Activated T-helper 1 cell treated with Interleukin-2 at 50 U/mL for 16 hours (primary cell): Measurements from ENCODE around the gene SIX4.
"Not testable (repeated sequence)": the region's sequence is repeated elsewhere in the genome, so short reads cannot be mapped to it uniquely, and the experiment has no call there.

Source experiments
- DNase-seq: peaks from one replicate; pipeline ENCODE4 v3.0.0-alpha.2; 2020; ENCODE audit warnings: low read depth

Gene SIX4

GRCh38 chr14:60723907-60724618 lies at the start of gene SIX4:
TSS of gene SIX4 (minus strand) at chr14:60724351. CDS start at chr14:60724074, 277 bp downstream.
- no peak for DNase-seq

- DNase-seq = no peak
Measured at GRCh38 chr14:60773558-60773957, 49.4 kb upstream of the SIX4 start.

DNA sequence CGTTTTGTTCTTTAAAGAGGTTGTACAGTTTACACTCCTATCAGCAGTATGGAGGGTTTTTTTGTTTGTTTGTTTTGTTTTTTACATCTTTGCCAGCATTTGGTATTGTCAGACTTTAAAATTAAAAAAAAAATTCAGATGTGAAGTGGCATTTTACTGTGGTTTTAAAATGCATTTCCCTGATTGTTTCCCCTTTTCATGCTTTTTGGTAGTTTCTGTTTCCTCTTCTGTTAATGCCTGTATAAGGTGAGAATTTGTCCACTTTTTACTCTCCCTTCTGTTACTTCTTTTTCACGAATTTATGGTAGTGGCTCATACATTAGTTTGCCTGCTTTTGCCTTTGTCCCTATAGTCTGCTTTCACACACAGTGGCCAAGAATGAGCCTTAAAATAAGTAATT lies 47.0 kb upstream of the SIX4 start:
- DNase-seq = no peak

DNA sequence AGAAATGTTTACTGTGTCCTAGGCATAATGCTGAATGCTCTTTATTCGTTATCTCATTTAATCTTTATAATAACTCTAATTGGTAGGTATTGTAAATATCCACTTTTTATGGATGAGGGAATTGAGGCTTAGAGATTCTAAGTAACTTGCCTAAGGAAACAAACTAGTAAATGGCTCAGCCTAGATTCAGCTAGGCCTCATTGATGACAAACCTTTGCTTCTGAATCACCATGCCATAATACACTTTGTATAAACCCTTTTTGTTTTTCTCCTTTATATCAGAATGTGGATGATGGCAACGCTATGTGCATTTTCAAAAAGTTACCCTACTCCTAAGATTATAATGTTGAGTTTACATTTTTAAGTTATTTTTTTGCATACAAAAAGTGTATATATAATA lies 44.5 kb upstream of the SIX4 start:
- DNase-seq = no peak

- DNase-seq = no peak
Measured at GRCh38 chr14:60760644-60761364, 36.7 kb upstream of the SIX4 start.

- no peak for DNase-seq
Measured at GRCh38 chr14:60760209-60760608, 36.1 kb upstream of the SIX4 start.

DNA sequence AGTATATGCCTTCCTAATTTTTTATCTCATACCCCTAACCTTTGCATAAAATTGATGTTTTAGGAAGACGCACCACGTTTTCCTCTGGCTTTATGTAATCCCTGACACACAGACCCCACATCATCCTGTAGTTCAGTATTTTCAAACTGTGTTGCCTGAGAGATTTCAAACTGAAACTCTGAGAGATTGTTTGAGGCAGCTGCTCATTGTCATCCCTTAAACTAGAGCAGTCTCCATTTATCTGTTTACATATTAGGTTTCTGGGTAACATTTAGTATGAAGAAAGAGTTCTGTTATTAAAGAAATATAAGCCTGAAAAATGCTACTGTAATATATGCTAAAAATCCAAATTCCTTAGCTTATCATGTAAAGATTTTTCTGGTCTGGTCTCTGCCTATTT lies 34.7 kb upstream of the SIX4 start:
- DNase-seq = no peak

DNA sequence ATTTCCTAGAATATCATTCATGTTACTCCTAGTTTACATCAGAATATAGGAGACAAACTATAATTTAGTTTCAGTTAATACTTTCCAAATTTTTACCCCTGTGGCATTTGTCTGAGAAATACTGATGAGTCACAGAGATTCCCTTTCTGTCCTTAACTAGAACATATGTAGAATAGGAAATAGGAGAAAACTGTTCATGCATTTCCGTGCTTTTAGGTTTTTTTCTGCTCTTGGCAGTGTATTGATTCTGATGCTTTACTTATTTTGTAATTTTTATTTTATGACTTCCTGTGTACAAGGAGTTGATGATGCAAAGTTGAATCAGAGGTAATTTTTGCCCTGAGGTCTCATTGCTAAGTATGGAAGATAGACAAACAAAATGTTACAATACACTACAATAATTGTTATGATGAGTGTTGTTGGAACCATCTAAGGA lies 33.4 kb upstream of the SIX4 start:
- DNase-seq = no peak

GRCh38 chr14:60756847-60757246 lies 32.7 kb upstream of the SIX4 start:
- no peak for DNase-seq

- DNase-seq = peak; percentile 5
Measured at GRCh38 chr14:60753264-60754119, 29.3 kb upstream of the SIX4 start.

- no peak for DNase-seq
Measured at GRCh38 chr14:60744566-60744965, 20.4 kb upstream of the SIX4 start.

DNA sequence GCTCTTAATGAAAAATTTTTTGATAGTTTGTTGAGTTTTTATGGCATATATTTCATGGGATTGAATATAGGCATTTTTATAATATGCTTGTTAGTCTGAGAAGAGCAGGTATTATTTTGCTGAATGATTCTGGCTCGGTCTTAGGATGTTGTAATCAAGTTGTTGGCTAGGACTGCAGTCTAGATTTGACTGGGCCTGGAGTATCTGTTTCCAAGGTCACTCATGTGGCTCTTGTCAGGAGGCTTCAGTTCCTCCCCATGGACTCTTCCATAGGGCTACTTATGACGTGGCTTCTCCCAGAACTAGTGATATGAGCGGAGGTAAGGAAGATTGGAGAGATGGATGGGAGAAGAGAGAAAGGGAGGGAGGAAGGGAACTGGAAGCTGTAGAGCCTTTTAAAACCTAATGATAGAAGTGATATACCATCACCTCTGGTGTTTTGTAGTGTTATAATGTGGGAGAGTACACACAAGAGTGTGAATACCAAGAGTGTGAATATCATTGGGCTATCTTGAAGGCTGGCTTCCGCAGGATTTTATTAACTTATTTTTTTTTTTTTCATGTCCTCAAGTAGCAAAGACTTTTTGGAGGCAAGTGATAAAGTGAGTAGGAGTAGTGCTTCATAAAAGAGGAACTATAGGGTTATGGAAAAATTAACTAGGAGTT lies 14.8 kb upstream of the SIX4 start:
- DNase-seq = no peak

- DNase-seq = no peak
Measured at GRCh38 chr14:60736494-60736893, 12.3 kb upstream of the SIX4 start.

GRCh38 chr14:60735416-60735815 lies 11.3 kb upstream of the SIX4 start:
- no peak for DNase-seq

DNA sequence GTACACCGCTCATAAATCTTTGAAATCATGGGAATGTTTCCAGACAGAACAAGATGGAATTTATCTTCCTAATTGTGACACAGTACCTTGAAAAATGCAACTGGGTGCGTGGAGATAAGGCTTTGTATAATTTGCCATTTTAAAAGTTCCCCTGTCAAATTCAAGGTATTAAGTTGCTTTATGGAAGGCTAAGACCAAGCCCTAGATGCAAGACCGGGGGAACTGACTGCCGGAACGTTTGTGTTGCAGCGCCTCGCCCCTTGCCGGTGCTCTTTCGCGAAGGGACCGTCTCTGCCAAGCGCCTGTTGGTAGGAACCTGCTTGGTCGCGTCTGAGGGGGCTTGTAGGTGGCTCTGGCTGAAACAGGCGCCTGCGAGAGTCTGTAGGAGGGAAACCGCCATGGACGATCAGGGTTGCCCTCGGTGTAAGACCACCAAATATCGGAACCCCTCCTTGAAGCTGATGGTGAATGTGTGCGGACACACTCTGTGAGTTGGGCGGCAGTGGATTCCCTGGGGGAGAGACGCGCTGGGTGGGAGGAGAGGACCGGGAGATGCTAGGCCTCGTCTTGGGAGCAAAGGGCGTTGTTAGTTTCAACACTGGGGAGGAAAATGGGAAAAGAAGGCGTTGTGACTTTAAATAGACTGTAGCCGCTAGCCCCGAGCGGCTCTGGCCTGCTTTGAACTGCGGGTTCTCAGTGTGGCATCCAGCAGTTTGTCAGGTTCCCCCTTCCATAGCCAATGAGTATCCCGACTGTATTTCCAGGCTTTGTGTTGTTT lies 10.5 kb upstream of the SIX4 start, which contains the start of gene MNAT1:
Gene MNAT1, plus strand, starts transcription at position 297 of the 778 bp plus-strand sequence. Its CDS starts 102 bp downstream, at position 399.
- peak; percentile 50 for DNase-seq

DNA sequence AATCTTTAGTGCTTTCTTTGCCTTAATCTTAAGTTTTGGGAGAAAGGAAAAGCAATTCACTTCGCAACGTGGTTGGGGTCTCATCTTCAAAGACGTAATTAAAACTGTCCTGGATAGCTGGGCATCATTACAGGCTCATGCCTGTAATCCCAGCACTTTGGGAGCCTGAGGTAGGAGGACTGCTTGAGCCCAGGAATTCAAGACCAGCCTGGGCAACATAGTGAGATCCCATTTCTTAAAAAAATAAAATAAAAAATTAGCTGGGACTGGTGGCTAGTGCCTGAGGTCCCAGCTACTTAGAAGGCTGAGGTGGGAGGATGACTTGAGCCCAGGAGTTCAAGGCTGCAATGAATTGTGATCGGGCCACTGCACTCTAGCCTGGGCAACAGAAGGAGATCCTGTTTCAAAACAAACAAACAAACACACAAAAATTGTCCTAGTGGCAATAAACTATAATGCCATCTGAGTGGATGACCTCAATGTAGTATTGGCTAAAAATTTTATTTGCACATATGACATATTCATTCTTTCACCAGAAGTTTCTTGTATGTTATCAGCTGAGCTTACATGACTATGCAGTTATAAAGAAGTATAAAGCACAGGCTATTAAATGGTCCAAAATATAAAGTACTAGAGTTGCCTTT lies 8.8 kb upstream of the SIX4 start:
- no peak for DNase-seq

GRCh38 chr14:60731291-60731690 lies 7.1 kb upstream of the SIX4 start:
- DNase-seq = not testable (repeated sequence)

DNA sequence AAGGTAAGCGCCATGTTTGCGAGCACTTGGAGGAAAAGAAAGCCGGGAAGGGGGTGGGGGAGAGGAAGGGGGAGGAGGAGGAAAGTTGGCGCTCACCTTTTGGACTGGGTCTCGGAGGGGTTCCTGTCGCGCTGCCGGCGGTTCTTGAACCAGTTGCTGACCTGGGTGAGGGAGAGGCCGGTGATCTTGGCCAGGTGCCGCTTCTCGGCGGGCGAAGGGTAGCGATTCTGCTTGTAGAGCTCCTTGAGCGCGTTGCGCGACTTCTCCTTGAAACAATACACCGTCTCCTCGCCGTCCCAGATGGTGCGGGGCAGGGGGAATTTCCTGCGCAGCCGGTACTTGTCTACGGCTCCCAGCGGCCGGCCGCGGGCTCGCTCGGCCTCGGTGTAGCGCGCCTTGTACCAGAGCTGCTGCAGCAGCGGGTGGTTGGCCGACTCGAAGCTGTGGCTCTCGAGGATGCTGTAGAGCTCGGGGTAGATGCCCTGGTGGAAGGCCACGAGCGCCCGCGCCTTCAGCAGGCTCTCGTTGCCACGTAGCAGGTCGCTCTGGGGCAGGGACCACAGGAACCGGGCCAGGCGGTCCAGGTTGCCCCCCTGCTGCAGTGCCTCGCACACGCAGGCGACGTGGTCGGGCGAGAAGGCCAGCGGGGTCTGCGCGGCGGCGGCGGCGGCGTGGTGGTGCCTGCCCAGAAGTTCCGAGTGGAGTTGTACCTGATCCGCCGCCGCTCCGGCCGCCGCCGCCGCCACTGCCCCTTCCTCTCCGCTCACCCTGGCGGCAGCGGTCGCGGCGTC lies 840 bp downstream of the SIX4 start:
- DNase-seq = no peak

DNA sequence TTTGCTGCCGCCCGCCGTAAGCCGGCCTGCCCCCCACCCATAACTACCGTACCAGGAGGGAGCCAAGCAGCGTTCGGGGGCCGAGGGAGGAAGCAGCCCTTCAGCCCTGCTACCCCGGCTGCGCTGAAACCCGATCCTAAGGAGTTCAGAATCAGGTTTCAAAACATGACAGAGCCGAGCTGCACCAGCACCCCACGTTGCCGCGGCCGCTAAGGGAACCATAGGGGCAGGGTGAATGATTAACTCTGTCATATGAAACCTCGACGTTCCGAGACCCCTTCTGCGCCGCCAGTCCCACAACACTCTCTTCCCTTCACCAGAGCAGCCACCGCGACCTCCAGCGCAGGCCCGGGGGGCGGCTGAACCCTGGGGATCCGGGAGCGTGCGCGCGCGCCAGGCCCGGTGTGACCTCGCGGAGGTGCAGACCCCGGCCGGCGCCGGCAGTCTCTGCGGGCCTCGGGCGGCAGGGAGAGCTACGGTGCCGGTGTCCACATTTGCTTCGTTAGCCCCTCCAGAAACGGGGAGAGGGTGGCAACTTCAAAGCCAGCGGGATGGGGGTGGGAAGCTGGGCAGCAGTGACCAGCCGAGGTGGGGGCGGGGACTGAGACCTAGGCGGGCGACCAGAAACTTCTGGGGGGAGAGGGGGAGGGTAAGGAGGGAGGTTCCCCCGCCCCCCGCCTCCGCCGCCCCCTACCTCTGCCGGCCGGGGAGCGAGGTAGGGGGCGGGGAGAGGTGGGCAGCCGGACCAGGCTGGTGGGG lies 1.6 kb downstream of the SIX4 start:
- DNase-seq = no peak
